ENCODE measurements around the gene PCDHGC3.

The PCDHGC3 gene

GRCh38 chr5:141485321-141486055 lies 9.7 kb downstream of the PCDHGC3 start:
- DNase-seq (ENCODE audit: low spot score): no peak

GRCh38 chr5:141486091-141486490 lies 10.3 kb downstream of the PCDHGC3 start:
- DNase-seq (ENCODE audit: low spot score): no peak

GRCh38 chr5:141487131-141487530 lies 11.4 kb downstream of the PCDHGC3 start:
- no peak for DNase-seq (ENCODE audit: low spot score)

- no peak for DNase-seq (ENCODE audit: low spot score)
Measured at GRCh38 chr5:141488591-141489561, 13.1 kb downstream of the PCDHGC3 start, which contains the start of gene PCDHGC5. Gene PCDHGC5, plus strand, starts transcription at chr5:141489081. Its CDS starts 160 bp downstream, at chr5:141489241.

- no peak for DNase-seq (ENCODE audit: low spot score)
Measured at GRCh38 chr5:141489841-141490240, 14.1 kb downstream of the PCDHGC3 start.

GRCh38 chr5:141490271-141490670 lies 14.5 kb downstream of the PCDHGC3 start:
- DNase-seq (ENCODE audit: low spot score): no peak

- DNase-seq (ENCODE audit: low spot score): no peak
Measured at GRCh38 chr5:141490771-141491170, 15.0 kb downstream of the PCDHGC3 start.

- no peak for DNase-seq (ENCODE audit: low spot score)
Measured at GRCh38 chr5:141491323-141492167, 15.8 kb downstream of the PCDHGC3 start.

- DNase-seq (ENCODE audit: low spot score): no peak
Measured at GRCh38 chr5:141492168-141492885, 16.6 kb downstream of the PCDHGC3 start.

GRCh38 chr5:141493500-141494422 lies 18.0 kb downstream of the PCDHGC3 start:
- DNase-seq (ENCODE audit: low spot score): no peak

- no peak for DNase-seq (ENCODE audit: low spot score)
Measured at GRCh38 chr5:141494761-141495452, 19.1 kb downstream of the PCDHGC3 start.

GRCh38 chr5:141495453-141495811 lies 19.7 kb downstream of the PCDHGC3 start:
- DNase-seq (ENCODE audit: low spot score): no peak

- no peak for DNase-seq (ENCODE audit: low spot score)
Measured at GRCh38 chr5:141496038-141496437, 20.3 kb downstream of the PCDHGC3 start.

GRCh38 chr5:141501761-141502160 lies 26.0 kb downstream of the PCDHGC3 start:
- DNase-seq (ENCODE audit: low spot score): no peak

GRCh38 chr5:141503681-141504080 lies 27.9 kb downstream of the PCDHGC3 start:
- DNase-seq (ENCODE audit: low spot score): no peak

GRCh38 chr5:141504216-141504615 lies 28.4 kb downstream of the PCDHGC3 start:
- DNase-seq (ENCODE audit: low spot score): no peak

GRCh38 chr5:141506381-141507155 lies 30.8 kb downstream of the PCDHGC3 start:
- no peak for DNase-seq (ENCODE audit: low spot score)

- no peak for DNase-seq (ENCODE audit: low spot score)
Measured at GRCh38 chr5:141507387-141508091, 31.8 kb downstream of the PCDHGC3 start.
